Fibroblast of the aortic adventitia (primary cell): Measurements from ENCODE around the gene KDM1B. TPM values are rescaled to one million over a fixed set of nuclear protein-coding genes. Genes with fewer than 3 reads are reported as not detected.
A peak's percentile ranks its signal among the peaks of the same experiment; 100 is the strongest.

Source experiments
- DNase-seq: peaks from one replicate; pipeline ENCODE4 v3.0.0-alpha.2; 2010; ENCODE audit warnings: low read depth
- H3K4me3 ChIP-seq: 2 replicates; pipeline ENCODE4 v1.5.1; 2011; ENCODE audit warnings: low read depth, mild to moderate bottlenecking, control low read depth, low read length, moderate library complexity
- CTCF ChIP-seq: IDR thresholded peaks from 2 replicates; pipeline ENCODE4 v1.5.1; 2011; ENCODE audit warnings: mild to moderate bottlenecking, low read length, control low read depth, inconsistent platforms; ENCODE audit not compliant: insufficient read depth
- total RNA-seq: library from RNA; depleted of rRNA; stranded (reverse); fragments of >200 nt; gene quantifications from 2 replicates; pipeline ENCODE4 v1.2.3, GENCODE V29; 2012; ENCODE audit warnings: low replicate concordance

The KDM1B gene
- total RNA-seq, 1 donor: 25.4 TPM

- DNase-seq: no peak
- TF ChIP-seq CTCF: no peak
- H3K4me3 ChIP-seq: no peak overlapping the region
These were observed 57.0 kb downstream of the KDM1B start for GRCh38 chr6:18212231-18212630.

GRCh38 chr6:18213439-18213838, 58.2 kb downstream of the KDM1B start:
- H3K4me3 ChIP-seq: no peak overlapping the region
- no peak for DNase-seq
- TF ChIP-seq CTCF: no peak

GRCh38 chr6:18214003-18214402, 58.8 kb downstream of the KDM1B start:
- no peak overlapping the region for H3K4me3 ChIP-seq
- no peak for DNase-seq
- no peak for TF ChIP-seq CTCF

- no peak for DNase-seq
- no peak for TF ChIP-seq CTCF
- no peak overlapping the region for H3K4me3 ChIP-seq
These were observed 60.2 kb downstream of the KDM1B start for GRCh38 chr6:18215436-18215835.

- no peak for DNase-seq
- TF ChIP-seq CTCF: no peak
- no peak overlapping the region for H3K4me3 ChIP-seq
These were observed 61.2 kb downstream of the KDM1B start for GRCh38 chr6:18216411-18216810.

- no peak for TF ChIP-seq CTCF
- no peak for DNase-seq
- H3K4me3 ChIP-seq: no peak overlapping the region
These were observed 63.0 kb downstream of the KDM1B start for GRCh38 chr6:18218233-18218632.

GRCh38 chr6:18219591-18219990, 64.4 kb downstream of the KDM1B start:
- DNase-seq: peak; percentile 45
- no peak for TF ChIP-seq CTCF

More at GRCh38 chr6:18219591-18219990, 64.4 kb downstream of the KDM1B start:
- H3K4me3 ChIP-seq: no peak overlapping the region
